Measurements from ENCODE around the gene MYH3.

GRCh38 chr17:10608244-10608643 lies 48.9 kb downstream of the MYH3 start:
- TF ChIP-seq CBX2 (IDR thresholded peaks at IDR 0.05; ENCODE audit: borderline replicate concordance, low read depth), result no peak
- no peak for TF ChIP-seq CEBPB (IDR thresholded peaks at IDR 0.05)
- TF ChIP-seq CTCF (IDR thresholded peaks at IDR 0.05), result no peak
- TF ChIP-seq ZC3H11A (IDR thresholded peaks at IDR 0.05), result no peak
